Stimulated activated CD8-positive, alpha-beta memory T cell treated with anti-CD3 and anti-CD28 coated beads, Interleukin-15, amount 100 ng/mL, for 48 hours (primary cell): ENCODE results near the gene CD37.
A peak's percentile ranks its signal among the peaks of the same experiment; 100 is the strongest.

Experiments
- DNase-seq, 2 donors: peaks; one replicate each; pipeline ENCODE4 v3.0.0-alpha.2; 2020; ENCODE audit warnings: low read depth in 2 of 2

CD37 gene

GRCh38 chr19:49380391-49380790, 45.2 kb downstream of the CD37 start:
- no peak for DNase-seq

DNA sequence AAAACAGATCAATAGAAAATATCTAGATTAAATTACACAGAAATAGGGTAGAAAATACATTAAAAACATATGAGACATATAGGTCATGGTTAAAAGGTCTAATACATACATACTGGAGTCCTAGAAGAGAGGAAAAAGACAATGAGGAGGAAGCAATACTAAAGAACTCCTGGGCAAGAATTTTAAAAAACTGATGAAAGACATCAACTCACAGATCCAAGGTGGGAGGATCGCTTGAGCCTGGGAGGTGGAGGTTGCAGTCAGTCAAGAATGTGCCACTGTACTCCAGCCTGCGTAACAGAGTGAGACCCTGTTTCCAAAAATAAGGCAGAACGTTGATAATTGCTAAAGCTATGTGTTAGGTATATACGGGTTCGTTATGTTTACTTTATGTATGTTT, 47.4 kb downstream of the CD37 start:
- no peak for DNase-seq

DNA sequence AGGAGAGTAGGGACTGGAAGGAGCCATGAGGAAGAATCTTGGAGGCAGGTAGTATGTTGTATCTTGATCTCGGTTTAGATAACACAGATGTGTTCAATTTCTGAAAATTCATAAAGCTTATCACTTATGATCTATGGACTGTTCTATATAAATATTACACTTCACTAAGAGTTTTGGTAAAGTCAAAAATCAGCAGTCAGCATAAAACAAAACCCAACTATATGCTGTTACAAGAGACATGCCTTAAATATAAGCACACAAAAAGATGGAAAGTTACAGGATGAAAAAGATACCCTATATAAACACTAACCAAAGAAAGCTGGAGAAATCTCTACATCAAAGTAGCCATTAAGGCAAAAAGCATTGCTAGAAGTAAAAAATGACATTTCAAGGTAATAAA, 48.4 kb downstream of the CD37 start:
- no peak for DNase-seq

- DNase-seq = peak; percentile 70 to 90
These were observed 52.7 kb downstream of the CD37 start, which contains the start of gene KASH5 for GRCh38 chr19:49387936-49388372. Gene KASH5, plus strand, starts transcription at chr19:49388249. Its CDS starts 2,635 bp downstream, at chr19:49390884.

DNA sequence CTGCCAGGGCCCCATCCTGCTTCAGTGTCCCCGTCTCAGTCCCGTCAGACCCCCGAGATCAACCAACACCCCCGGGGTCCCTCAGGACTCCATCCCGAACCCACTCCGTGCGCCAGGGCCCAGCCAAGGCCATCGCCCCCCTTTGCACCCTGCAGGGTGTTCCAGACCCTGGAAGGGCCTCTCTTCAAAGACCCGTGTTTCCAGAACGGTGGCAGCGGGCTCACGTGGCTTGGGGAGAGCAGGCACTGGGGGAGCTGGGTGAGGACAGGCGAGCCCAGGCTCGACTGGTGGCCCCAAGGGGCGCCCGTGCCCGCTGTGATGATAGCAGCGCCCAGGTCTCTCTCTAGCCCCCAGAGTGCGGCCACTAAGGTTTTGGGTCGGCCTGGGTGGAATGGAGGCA, 54.2 kb downstream of the CD37 start:
- DNase-seq = no peak
